Muscle of back (tissue), 11 donors: ENCODE results near the gene ACACA. TPM values are rescaled to one million over a fixed set of nuclear protein-coding genes. Genes with fewer than 3 reads are reported as not detected.

Source experiments
- DNase-seq, 3 donors: peaks; one replicate each; pipeline versions ENCODE4 v3.0.0 to v3.0.0-alpha.2; 2013
- polyA plus RNA-seq, 10 donors: library from polyadenylated mRNA; unstranded; fragments of 120-200 nt; gene quantifications; one replicate each; pipeline ENCODE4 v1.2.1, GENCODE V29; 2013; ENCODE audit not compliant: insufficient read length in 10 of 10

The ACACA gene
- polyA plus RNA-seq, 10 donors, result 19.5 to 37.2 (median 28.1) TPM

DNA sequence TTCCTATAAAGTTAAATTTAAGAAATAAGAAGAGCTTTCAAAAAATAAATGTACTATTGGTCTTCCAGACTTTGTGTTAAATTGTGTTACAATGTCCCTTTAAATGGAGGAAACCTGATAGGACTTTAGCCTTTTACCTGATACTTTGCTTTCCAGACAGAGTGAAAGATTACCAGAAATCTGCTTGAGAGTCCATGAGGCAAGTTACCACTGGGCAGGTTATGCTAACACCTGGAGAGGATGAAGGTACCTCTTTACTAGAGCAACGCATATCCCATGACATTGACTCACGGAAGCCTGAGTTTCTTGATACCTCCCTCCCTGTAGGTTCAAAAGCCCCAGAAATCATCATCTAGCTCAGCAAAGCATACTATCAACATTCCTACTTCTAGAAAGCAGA, 174.7 kb downstream of the ACACA start:
- DNase-seq, result no peak

DNA sequence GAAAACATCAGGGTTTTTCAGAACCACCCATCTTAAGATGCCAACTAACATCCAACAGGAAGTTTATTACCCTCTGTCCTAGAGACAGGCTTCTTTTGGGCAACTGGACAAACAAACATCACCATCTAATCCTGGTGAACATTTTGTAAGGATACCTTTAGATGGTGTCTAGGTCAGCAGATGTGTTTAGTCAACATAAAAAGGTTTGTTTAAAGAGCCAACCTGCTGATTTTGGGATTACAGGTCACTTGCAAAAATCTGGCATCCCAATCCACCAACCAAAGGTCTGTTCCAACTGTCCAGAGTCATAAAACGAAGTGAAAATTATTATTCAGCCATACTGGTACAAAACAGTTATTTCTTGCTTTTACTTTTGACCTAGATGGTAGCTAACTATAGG, 176.0 kb downstream of the ACACA start:
- DNase-seq, result no peak

DNA sequence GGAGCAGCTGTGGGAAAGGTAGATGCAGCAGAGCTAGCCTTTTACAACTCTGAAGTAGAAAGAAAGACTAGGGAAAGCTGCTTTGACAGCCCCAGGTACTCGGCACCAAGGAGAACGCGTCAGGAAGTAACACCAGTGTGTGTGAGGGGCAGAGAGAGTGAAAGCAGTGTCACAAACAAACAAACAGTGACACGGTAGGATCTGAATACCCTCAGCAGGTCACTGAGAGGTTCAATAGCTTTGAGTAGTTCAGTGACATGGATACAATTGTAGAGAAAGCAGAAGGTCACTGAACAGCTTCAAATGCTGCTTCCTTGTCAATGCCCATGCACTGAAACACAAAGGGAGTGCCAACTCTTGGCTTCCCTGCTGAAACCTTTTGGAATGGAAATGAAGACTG, 181.2 kb downstream of the ACACA start:
- no peak for DNase-seq

DNA sequence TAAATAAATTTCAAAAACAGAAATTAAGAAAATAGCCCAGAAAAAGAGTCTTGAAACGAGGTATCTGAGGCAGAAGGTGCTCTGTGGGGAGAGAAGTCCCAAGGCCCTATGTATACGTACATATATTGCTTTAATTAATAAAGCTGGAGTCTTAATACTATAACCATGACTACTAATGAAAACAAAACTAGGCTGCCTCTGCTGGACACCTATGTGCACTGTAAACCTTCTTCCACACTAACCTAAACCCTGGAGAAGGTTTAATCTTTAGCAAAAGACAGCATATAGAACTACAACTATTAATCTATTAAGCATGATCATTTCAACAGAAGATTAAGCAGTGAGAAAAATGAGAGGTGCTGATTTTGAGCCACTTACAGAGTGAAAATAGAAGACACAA, 184.8 kb downstream of the ACACA start:
- DNase-seq, result no peak

DNA sequence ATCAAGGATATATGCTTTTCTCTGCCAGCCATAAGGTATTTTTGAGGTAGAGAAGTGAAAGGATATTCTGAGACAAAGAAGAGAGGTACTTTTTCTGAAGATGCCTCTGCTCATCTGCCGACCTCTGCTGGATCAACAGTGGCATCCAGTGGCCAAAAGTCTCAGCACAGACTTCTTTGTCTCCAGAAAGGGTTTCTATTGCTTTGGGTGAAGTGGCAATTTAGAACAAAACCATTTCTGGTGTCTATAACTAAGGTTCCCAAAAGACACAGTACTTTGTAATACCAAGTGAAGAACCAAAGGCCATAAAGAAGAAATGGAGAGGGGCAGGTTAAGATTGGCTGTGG, 186.1 kb downstream of the ACACA start:
- DNase-seq, result peak; percentile 6 to 23 (median 9)

DNA sequence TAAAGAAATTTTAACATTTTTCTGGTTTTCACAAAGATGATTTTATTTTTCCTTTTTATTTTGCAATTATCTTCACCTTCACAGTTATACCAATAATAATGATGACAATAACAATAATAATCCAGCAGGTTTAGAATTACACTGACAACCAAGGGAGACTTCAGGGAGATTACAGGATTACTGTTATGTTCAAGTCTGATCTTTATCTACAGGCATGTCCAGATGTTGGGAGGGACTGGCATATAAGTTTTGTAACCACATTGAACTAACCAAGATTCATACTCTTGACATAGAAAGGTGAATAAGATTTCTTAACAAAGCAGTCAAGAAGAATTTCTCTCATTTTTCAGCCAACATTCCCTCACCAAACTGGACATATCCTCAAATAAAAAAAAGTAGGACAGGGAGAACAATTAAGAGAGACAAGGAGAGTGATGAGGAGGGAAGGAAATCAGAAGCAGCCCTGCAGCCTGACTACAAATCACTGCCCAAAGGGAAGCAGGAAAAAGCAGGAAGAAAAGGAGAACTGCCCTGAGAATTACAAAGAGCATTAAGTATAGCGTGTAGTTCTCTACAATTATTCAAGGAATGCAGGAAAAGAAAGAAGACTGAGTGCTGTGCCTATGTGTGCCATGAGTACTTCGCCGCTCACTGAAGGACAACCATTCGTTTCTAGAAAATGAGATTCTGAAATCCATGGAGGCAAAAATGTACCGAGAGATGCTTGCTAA, 186.6 kb downstream of the ACACA start:
- no peak for DNase-seq

DNA sequence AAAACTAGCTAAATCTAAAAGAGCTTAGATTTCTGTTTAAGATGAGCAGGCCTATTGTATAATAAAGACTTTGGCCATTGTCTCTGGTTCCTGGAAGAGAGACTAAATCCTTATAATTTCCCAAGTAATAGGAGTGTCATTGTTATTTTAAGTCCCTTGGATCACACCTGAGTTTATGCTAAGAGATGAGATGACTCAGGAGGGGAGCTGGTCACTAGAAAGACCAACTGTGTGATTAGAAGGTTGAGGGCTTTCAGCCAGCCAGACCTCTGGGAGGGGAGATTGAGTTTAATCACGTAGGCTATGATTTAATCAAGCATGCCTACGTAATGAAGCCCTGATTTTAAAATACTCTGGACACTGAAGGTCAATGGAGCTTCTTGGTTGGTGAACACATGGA, 187.8 kb downstream of the ACACA start:
- DNase-seq, result no peak

DNA sequence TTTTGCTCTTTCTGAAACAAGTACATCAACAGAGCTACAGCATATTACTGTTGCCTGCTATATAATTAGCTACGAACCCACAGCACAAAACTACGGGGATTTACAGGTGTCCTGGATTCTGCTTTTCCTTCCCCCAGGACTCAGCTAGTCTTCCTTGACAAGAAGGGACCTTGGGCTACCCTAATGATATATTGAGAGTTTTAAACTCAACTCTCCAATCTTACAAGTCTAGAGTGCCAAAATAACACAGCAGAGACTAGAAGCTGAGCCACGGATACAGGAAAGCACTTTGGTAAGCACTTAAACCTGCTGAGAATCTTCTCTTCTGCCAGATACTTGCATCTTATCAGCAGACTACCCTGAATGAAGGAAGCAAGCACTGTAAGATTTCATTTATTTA, 192.2 kb downstream of the ACACA start:
- DNase-seq, result no peak

DNA sequence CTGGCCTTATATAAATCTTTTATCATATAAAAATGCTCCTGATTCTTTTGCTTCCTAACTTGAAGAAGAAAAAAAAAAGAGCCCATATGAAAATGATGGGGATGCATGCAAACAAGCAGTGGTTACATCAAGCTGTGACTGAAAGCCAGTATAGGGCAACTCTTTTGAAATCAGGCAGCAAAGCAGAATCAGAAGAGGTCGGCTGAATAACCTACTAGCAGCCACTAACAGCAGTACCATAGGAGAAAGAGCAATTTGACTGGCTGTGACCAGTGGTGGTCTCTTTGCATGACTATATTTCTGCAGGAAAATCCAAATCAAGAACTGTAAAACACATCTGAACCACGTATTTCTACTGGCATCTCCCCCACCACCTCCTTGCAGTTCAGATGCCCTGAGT, 192.7 kb downstream of the ACACA start:
- DNase-seq, result no peak

DNA sequence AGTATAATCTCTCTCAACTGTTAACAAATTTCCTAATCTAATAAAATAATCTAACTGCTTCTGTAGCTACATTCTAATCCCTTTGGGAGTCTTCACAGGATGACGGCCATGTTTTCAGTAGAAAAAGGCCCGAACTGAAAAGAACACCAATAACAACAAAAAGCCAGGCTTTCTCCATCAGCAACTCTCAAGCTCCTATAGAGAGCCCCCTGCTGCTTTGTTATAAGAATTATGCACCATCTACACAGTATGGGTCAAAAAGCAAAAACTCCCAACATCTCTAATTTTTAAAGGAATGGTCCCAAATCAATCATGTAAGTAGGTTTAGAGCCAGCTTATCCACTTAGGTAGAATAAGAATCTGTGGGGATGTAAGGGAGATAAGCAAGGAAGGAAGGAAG, 194.5 kb downstream of the ACACA start:
- DNase-seq, result no peak

DNA sequence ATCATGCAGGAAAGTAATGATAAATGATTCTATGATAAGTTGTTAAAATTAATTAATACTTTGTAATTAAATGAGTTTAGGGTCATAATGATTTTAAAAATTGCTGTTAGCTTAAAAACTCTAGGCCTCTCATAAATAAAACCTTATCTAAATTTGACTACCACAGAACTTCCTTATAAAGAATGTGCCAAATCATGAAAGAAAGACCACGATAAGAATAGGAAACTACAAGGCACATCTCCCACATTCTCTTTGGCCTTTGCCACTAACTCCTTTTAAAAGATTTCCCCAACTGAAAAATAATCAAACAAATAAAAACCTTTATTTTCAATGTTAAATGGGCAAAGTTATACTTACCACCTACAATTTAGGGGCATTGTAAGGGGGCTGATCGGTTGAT, 195.5 kb downstream of the ACACA start:
- DNase-seq, result no peak

DNA sequence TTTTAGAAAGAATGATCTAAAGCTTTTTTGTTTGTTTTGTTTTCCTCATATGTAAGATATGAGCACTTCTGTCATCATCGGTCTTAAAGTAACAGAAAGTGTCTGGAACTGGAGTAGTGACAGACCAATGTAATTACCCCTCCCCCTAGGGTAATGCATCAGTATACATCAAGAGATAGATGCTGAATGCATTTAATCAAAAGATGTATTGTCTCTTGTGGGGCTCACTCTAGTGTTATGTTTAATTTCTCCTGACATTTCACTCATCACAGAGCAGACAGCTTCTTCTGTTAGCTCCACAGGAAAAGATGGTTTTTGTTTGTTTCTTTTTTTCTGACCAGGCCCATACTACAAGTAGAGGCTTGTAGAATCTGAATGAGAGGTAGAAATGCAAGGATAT, 199.5 kb downstream of the ACACA start:
- no peak for DNase-seq

DNA sequence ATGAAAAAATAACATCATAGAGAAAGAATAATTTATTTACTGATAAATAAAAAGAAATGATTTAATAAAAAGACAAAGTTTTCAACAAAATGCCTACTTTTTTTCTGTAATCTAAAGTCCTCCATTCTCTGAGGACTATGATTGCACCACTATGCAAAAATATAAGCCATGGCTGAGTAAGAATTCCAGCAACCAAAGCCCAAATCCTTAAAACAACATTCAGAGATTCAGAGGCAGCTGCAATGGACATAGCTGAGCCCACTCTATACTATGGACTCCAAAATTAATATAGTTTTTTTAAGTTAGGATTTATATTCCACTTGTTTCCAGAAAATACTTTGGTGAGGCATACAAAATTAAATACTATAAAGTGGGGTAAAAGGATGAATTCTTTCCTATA, 200.3 kb downstream of the ACACA start:
- no peak for DNase-seq

DNA sequence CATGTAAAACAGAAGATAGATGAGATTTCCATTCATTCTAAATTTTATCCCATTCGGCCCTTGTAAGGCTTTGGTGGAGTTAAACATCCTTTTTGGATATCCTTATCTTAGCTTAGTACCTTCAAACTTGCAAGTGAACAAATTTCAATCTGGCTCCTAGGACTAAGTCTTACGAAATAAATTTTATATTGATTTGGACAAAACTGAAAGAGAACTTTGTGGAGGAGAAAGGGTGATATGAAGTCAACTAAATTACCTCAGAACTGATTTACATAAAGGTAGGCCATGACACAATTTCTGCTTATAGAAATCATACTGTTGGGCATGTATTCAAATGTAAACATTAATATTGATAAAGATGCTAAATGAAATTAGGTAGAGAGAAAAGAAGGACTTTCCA, 206.1 kb downstream of the ACACA start:
- no peak for DNase-seq

DNA sequence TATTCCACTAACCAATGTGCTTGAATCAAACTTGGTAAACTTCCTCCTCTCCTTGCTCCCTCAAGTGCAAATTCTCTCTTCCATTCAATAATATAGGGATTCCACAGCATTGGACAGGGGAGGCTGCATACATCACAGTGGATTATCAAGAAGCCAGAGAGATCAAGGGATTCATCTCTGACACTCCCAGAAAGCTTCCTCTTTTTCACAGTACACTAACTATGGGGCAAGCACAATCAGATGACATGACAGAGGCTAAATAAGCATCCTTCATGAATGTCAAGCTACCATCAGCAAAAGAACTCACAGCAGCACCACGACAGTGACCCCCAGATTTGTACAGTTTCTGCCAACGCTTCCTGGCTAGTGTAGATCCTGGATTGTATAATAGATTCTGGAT, 209.3 kb downstream of the ACACA start:
- no peak for DNase-seq

DNA sequence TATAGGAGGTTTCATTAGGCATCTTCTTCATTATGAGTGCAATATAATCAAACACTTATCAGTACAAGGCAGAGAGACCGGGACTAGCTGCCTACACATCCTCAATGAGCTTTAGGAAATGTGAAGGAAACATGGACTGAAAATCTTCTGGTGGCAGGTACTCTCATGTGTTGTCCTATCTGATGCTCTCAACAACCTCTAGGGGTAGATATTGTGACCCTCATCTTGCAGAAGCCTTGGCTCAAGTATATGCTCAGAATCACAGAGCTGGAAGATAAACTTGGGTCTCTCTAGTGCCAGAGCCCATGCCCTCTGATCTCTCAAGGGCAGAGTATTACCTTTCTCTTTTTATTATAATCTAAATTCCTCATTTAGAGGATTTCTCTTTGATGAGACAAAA, 212.4 kb downstream of the ACACA start:
- no peak for DNase-seq

DNA sequence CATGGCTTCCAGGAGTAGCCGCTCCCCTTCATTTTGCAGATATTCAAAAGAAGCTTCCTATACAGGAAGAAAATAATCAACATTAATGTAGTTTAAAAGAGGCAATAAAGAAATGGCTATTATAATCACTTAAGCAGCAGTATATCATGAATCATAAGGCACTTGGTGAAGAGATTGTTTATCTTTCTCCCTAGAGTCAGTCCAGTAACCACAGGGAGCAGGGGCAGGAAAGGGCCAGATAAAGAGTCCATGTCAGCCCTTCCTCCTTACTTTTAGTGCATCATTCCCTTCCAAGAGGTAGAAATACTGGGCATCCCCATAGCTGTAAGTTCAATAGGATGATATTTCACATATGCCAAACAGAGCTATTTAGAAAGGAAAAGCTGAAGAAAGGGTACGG, 215.4 kb downstream of the ACACA start:
- DNase-seq, result no peak

DNA sequence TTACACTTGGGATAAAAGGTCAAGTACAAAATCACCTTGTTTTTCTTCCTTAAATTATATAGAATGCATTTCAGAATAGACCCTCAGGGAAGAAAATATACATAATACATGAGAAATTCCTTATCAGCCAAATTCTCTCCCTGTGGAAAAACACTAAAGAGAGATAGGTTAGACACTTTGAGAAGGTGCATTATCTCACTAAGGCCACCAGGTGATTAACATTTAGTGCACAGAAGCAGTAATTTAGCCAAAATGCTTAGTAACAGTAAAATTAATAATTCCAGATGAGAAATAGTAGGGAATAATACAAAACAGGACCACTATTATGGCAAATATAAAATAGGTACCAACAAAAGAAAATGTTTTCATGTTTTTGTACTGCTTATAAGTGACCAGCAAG, 216.1 kb downstream of the ACACA start:
- DNase-seq, result no peak

DNA sequence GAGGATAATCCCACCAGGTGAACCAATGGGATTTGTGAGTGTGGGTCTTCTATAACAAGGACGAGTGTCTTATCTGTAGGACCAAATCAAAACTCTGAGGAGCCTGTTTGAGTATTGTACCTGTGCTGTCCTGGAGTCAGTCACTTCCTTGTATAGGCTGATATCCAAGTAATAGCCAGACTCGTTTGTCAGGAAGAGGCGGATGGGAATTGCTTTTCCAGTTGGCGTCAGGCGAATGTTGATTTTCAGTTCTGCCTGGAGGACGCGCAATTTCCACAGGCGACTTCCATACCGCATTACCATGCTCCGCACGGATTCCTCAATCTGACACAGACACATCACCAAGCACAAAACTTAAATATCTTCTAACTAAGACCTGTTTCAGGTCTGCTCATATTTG, 218.5 kb downstream of the ACACA start:
- no peak for DNase-seq

DNA sequence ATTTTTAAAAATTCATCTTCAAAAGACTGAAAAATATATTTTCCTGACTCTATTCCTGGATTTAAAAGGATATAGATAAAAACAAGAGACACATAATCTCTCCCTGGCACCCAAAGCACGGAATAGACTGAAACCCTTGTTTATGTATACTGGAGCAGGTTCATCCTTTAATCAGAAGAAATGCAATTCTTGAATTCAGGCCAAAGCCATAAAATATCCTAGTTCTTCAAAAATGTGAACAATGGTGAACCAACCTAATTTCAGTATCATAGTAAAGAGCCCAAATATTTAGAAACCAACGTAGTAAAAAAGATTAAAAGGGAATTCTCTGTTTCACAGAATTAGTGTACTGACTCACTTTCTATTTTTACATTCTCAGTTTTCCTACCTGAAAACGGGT, 219.4 kb downstream of the ACACA start:
- DNase-seq, result no peak

DNA sequence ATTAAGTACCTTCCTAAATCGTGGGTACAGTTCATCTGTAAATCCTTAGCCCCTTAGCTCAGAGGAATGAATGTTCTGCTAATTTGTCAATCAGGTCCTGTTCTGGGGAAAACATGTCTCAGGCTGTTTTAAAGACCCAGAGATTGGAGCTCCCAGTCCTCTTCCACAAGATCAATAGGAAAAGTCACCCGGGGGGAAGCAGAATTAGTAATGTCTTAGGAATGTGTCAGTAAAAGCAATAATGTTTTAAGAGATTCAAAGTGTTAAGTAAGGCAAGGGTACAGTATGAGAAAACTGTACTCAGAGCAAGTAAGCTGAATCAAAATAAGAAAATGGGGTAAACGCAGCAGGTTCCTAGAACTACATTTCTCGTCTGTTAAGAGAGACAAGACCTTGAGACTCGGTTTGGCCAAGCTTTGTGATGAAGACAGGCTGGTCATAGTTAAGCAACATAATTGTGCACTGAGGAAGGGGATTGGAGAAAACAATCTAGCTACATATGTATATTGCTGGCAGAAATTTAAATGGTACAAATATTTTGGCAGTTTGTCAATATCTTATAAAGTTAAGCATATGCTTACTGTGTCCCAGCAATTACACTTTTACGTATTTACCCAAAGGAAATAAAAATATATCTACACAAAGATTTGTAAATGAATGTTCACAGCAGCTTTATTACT, 223.7 kb downstream of the ACACA start:
- DNase-seq, result peak in 1 of 3 donors; percentile 6

DNA sequence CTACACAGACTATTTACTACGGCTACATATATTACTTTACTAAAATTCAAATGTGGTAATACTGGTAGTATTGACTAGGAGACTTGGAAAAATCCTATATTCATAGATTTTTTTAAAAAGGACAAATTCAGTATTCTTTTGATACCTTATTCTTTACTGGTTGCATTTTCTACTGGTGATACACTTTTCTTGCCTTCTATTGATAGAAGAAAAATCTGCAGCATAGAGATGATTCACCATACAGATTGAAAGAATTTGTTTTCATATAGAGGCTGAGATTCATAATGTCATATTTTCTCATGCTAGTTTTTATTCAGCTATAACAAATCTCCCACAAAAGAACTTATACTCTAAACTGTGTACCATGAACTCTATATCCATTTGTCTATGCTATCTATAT, 226.3 kb downstream of the ACACA start:
- no peak for DNase-seq

DNA sequence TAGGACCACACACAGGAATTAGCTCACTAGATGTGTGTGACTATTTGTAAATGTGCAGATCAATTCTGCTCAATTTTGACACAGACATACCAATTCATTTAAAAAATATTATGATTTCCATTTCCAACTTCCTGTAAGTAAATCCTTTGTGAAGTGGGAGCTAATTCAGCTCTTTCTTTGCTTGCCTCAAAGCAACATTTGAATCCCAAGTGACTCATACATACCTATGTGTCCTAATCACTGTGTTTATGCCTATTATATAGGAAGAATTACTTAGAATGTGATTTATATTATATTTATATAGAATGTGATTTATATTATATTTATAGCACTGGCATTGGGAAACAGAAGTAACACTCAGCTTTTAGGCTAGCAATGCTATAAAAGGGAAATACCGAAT, 226.7 kb downstream of the ACACA start:
- DNase-seq, result peak in 1 of 3 donors; percentile 55

DNA sequence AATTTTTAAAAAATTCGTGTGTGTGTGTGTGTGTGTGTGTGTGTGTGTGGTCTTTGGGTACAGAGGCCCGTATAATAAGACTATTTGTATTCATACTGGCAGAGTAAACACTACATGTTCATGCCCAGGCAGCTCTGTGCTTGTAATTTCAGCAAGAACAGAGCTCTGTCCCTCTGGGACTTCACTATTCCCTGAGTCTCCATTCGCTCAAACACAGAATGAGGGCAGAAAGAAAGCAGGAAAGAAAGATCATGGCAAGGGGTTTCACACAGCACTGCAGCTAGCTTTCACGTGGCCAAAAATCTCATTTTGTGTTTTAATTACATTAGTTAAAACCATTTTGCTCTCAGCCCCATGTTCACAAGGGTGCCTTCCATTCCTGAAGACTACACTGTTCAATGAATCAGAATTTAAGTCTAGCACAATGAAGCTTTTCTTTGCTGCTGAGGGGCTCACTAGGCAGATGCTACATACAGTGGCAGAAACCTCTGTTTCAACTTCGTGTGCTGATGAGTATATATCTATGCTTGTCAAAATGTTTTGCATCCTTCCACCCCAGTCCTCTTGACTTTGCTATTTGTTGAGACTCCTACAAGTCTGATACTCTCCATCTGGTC, 229.3 kb downstream of the ACACA start:
- DNase-seq, result no peak
